Heart right ventricle (tissue), 16 donors: ENCODE data around the gene AGT. TPM values are rescaled to one million over a fixed set of nuclear protein-coding genes. Genes with fewer than 3 reads are reported as not detected.

Source experiments
- ATAC-seq, 8 donors: fragments of 200-7000 bp; cut with Tn5 transposase; one replicate each; pipeline ENCODE4 v1.9.1; 2020; ENCODE audit warnings: mild to moderate bottlenecking in 8 of 8, moderate library complexity in 8 of 8, moderate number of reproducible peaks in 1 of 8
- DNase-seq, 2 donors: peaks; one replicate each; pipeline ENCODE4 v3.0.0-alpha.2; 2020
- H3K27ac ChIP-seq, 10 donors: fragments of 200-600 bp; sonication (generic) in 2 of 10; one replicate each; pipeline versions ENCODE4 v1.5.0 to v1.8.0; 2020 to 2022; ENCODE audit warnings: mild to moderate bottlenecking in 3 of 10
- H3K27me3 ChIP-seq, 7 donors: fragments of 200-600 bp; one replicate each; pipeline ENCODE4 v1.8.0; 2021 to 2022; ENCODE audit warnings: mild to moderate bottlenecking in 2 of 7
- H3K36me3 ChIP-seq, 9 donors: fragments of 200-600 bp; sonication (generic) in 1 of 9; one replicate each; pipeline versions ENCODE4 v1.5.0 to v1.8.0; 2020 to 2022; ENCODE audit warnings: mild to moderate bottlenecking in 2 of 9
- H3K4me1 ChIP-seq, 9 donors: fragments of 200-600 bp; sonication (generic) in 1 of 9; one replicate each; pipeline versions ENCODE4 v1.5.0 to v1.8.0; 2020 to 2022; ENCODE audit warnings: mild to moderate bottlenecking in 4 of 9
- H3K4me3 ChIP-seq, 10 donors: fragments of 200-600 bp; sonication (generic) in 2 of 10; one replicate each; pipeline versions ENCODE4 v1.5.0 to v1.8.0; 2020 to 2022; ENCODE audit warnings: mild to moderate bottlenecking in 7 of 10, moderate library complexity in 2 of 10
- H3K9me3 ChIP-seq, 11 donors: fragments of 200-600 bp in 10 of 11; sonication (generic) in 2 of 11; one replicate each; pipeline versions ENCODE4 v1.5.0 to v1.8.0; 2013 to 2022; ENCODE audit warnings: mild to moderate bottlenecking in 2 of 11, control low read depth in 1 of 11, moderate library complexity in 1 of 11
- CTCF ChIP-seq, 9 donors: fragments of 200-600 bp; sonication (generic) in 2 of 9; IDR thresholded peaks; one replicate each; pipeline versions ENCODE4 v1.5.0 to v1.8.0; 2021 to 2022; ENCODE audit warnings: antibody characterized with exemption in 9 of 9, mild to moderate bottlenecking in 5 of 9, moderate library complexity in 1 of 9
- WGBS, 2 donors: extraction: QIAGEN DNeasy Blood & Tissue Kit; methylation state at CpG; one replicate each; pipeline ENCODE4 v1.1.7; 2013; ENCODE audit warnings: inconsistent platforms in 1 of 2; 5-methylcytosine and 5-hydroxymethylcytosine counted together
- intact Hi-C, 10 donors: fragments of 100-400 bp; cut with DNase I; formaldehyde crosslinking; loops; one replicate each; pipeline versions ENCODE4 v1.11.1 to v1.14.2; 2022
- long read RNA-seq, 3 donors: library from polyadenylated mRNA; unstranded; transcript quantifications; one replicate each; pipeline ENCODE4 v2.0.0, GENCODE V29; 2020 to 2021
- polyA plus RNA-seq, 2 donors: library from polyadenylated mRNA; stranded (reverse); fragments of 200-250 nt; gene quantifications; one replicate each; pipeline ENCODE4 v1.2.3, GENCODE V29; 2013
- total RNA-seq, 10 donors: library from RNA; stranded (reverse); fragmentation: NEBNext Ultra II Directional in 3 of 10; extraction: Animal tissue kit (Norgen Biotek cat#: 25700) in 3 of 10; gene quantifications; one replicate each; pipeline versions ENCODE4 v1.2.1 to v1.2.4, GENCODE V29; 2021 to 2023
- donor health status: Arrhythmogenic right ventricular cardiomyopathy.
- donor health status: ischemic (EF 13 %, LVEDD 7.1; RV severe dilation, severe dysfunction).
- donor health status: healthy with polysubstance abuse.
- donor health status: DM: no; HTN: yes; CAD: no.
- donor health status: DM: no; HTN: no; CAD: no.
- donor health status: ischemic (EF 25% LVEDD 6.9; RV normal size, moderate dysfunction).
- donor health status: ischemic (EF 25% LVEDD 5.7; RV mildly dilated, moderate dysfunction).
- donor health status: healthy.
- donor health status: DM: yes; HTN: yes; CAD: no.
- donor health status: Ischemic cardiomyopathy.
- donor health status: ischemic (EF 35%, LVEDD 5.7; RV mildly dilated, moderate dysfunction).
- donor health status: nonischemic (EF 11% LVEDD 7.7; RV severe dilation, severe dysfunction).
- donor health status: DM: yes; HTN: yes; CAD: no.
- donor health status: PGD.
- donor health status: ischemic (EF 29% LVEDD 5.4; RV normal size, mild dysfunction).
- donor health status: nonischemic (EF 23%, LVEDD 6.1; RV moderate dilation, normal function).

The AGT gene
- 10 to 100 TPM; 44.2 to 87.5 (median 63.3) TPM for total RNA-seq
- 10 to 100 TPM; 52.6 to 94.7 TPM for polyA plus RNA-seq
- long read RNA-seq, donor 1, transcript AGT-201 (5 exons, 2,291 nt) = major isoform, 23 of 51 reads
- long read RNA-seq, donor 1, partial matches to known transcripts = 28 of 51 reads
- long read RNA-seq, donor 1, other reads (novel, unspliced or antisense) = 0 of 51 reads
- long read RNA-seq, donor 2, transcript AGT-201 (5 exons, 2,291 nt) = major isoform, 42 of 108 reads
- long read RNA-seq, donor 2, partial matches to known transcripts = 63 of 108 reads
- long read RNA-seq, donor 2, other reads (novel, unspliced or antisense) = 3 of 108 reads
- long read RNA-seq, donor 3, transcript AGT-201 (5 exons, 2,291 nt) = major isoform, 108 of 127 reads
- long read RNA-seq, donor 3, partial matches to known transcripts = 16 of 127 reads
- long read RNA-seq, donor 3, other reads (novel, unspliced or antisense) = 3 of 127 reads

- Histone ChIP-seq H3K36me3 (peaks cover 0 to 13% (median 0%) of the 10 kb centered on the region in 9 donors), H3K27ac (peak within 1 kb of the TSS; percentile 66 to 89 (median 76)), H3K4me1 (peaks cover 0 to 55% (median 13%) of the 10 kb centered on the region in 9 donors), H3K9me3 (no peaks in the 10 kb centered on the region), H3K4me3 (peak within 1 kb of the TSS in 9 of 10 donors; percentile 26 to 63 (median 55)), H3K27me3 (no peaks in the 10 kb centered on the region)
- intact Hi-C loops = loop anchor here in 3 of 10 donors (5.0 kb wide), 2 partner anchors 38 to 58 kb away; no protein-coding TSS in a partner anchor
- 18 to 21% methylated on average over 24 of the region's 24 CpGs for WGBS, 2 donors
- ATAC-seq (peak; percentile 89 to 98 (median 95)), DNase-seq (peak; percentile 80 to 84)
- TF ChIP-seq CTCF (IDR thresholded peaks at IDR 0.05) = no peak
These were observed at the start of gene AGT for GRCh38 chr1:230713915-230714764. TSS of gene AGT (minus strand) at chr1:230714122. CDS start at chr1:230710823, 3,299 bp downstream.

GRCh38 chr1:230761443-230762167 lies 47.7 kb upstream of the AGT start:
- Histone ChIP-seq H3K27me3 (no peaks in the 10 kb centered on the region), H3K9me3 (peaks cover 0 to 6% (median 0%) of the 10 kb centered on the region in 11 donors), H3K4me3 (no peak overlapping the region), H3K36me3 (no peaks in the 10 kb centered on the region), H3K4me1 (peaks cover 0 to 6% (median 0%) of the 10 kb centered on the region in 9 donors), H3K27ac (no peak overlapping the region)
- 88 to 89% methylated on average over 8 of the region's 8 CpGs for WGBS, 2 donors
- intact Hi-C loops = no loop called here
- DNase-seq = no peak
- TF ChIP-seq CTCF (IDR thresholded peaks at IDR 0.05) = no peak
- no peak for ATAC-seq

- Histone ChIP-seq H3K36me3 (no peaks in the 10 kb centered on the region), H3K27ac (no peak overlapping the region), H3K4me1 (peaks cover 0 to 6% (median 0%) of the 10 kb centered on the region in 9 donors), H3K27me3 (no peaks in the 10 kb centered on the region), H3K9me3 (peaks cover 0 to 6% (median 0%) of the 10 kb centered on the region in 11 donors), H3K4me3 (no peak overlapping the region)
- no peak for TF ChIP-seq CTCF (IDR thresholded peaks at IDR 0.05)
- intact Hi-C loops = no loop called here
- ATAC-seq (peak in 5 of 8 donors; percentile 16 to 69 (median 28)), DNase-seq (no peak)
- 58 to 69% methylated on average over 7 of the region's 7 CpGs for WGBS, 2 donors
These were observed 46.5 kb upstream of the AGT start for GRCh38 chr1:230760360-230760827.
